ENCODE measurements around the gene PIP4P1. TPM values are rescaled to one million over a fixed set of nuclear protein-coding genes. Genes with fewer than 3 reads are reported as not detected.

The PIP4P1 gene
- total RNA-seq, 1 donor from 2014 or later = 33.7 TPM

DNA sequence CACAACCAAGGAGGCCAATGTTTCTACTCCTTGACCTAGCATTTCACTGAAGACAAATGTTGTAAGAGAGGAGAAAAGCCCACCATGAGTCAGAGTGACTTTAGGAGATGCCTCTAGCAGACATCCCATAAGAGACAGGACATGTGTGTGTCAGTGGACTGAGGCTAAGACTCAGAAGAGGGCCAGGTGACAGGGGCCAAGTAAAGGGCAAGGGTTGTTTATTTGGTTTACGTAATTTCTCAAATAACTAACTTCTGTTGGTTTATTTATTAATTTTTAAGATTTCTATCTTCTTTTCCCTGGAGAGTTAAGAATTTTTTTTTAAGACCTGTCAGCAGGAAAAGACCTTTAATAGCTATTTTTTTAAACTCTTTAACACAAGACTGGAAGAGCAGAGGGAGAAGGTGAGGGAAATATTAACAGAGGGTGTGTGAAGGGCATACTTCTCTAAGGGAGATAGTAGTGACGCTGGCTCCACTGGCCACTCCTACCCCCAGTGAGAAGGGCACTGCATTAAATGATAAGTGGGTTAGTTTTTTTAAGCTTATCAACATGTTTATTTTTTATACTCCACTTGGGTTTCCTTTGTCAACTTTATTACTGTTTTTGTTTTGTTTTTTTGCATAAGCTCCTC, 11.4 kb upstream of the PIP4P1 start:
- H3K36me3 Mint-ChIP-seq = peaks cover 14% of the 10 kb centered on the region
- H3K27ac Mint-ChIP-seq = no peak overlapping the region
- H3K4me1 Mint-ChIP-seq = peaks cover 16% of the 10 kb centered on the region
- H3K9me3 Mint-ChIP-seq = no peaks in the 10 kb centered on the region
- no peak for DNase-seq (ENCODE audit: low spot score in 2 of 2, unreplicated experiment in 2 of 2)
- TF ChIP-seq, protein P1, sequence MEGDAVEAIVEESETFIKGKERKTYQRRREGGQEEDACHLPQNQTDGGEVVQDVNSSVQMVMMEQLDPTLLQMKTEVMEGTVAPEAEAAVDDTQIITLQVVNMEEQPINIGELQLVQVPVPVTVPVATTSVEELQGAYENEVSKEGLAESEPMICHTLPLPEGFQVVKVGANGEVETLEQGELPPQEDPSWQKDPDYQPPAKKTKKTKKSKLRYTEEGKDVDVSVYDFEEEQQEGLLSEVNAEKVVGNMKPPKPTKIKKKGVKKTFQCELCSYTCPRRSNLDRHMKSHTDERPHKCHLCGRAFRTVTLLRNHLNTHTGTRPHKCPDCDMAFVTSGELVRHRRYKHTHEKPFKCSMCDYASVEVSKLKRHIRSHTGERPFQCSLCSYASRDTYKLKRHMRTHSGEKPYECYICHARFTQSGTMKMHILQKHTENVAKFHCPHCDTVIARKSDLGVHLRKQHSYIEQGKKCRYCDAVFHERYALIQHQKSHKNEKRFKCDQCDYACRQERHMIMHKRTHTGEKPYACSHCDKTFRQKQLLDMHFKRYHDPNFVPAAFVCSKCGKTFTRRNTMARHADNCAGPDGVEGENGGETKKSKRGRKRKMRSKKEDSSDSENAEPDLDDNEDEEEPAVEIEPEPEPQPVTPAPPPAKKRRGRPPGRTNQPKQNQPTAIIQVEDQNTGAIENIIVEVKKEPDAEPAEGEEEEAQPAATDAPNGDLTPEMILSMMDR (IDR thresholded peaks at IDR 0.05; ENCODE audit: unreplicated experiment) = no peak
- no peaks in the 10 kb centered on the region for H3K27me3 Mint-ChIP-seq (ENCODE audit: low read depth)
- H3K4me3 Mint-ChIP-seq = no peak overlapping the region

DNA sequence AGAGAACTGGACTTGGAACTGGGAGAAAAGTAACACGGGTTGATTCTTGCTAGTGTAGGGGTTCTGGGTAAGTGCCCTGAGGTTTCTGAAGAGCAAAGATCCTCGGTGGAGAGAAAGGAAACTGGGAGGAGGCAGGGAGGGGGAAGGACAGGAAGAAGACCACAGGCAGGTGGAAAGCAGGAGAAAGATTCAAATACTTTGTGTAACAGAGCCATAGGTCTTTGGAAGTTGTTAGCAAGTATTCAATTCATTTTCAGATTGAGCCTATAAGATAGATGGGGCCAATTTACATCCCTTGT, 9.3 kb upstream of the PIP4P1 start:
- no peak for DNase-seq (ENCODE audit: low spot score in 2 of 2, unreplicated experiment in 2 of 2)
- Mint-ChIP-seq H3K4me1 (peaks cover 16% of the 10 kb centered on the region), H3K4me3 (peak overlapping the region; percentile 91), H3K27ac (no peak overlapping the region), H3K27me3 (ENCODE audit: low read depth) (no peaks in the 10 kb centered on the region), H3K36me3 (peaks cover 9% of the 10 kb centered on the region), H3K9me3 (no peaks in the 10 kb centered on the region)
- TF ChIP-seq, protein P1 (IDR thresholded peaks at IDR 0.05; ENCODE audit: unreplicated experiment) = no peak

GRCh38 chr14:20469890-20470602, 8.8 kb upstream of the PIP4P1 start:
- TF ChIP-seq, protein P1 (IDR thresholded peaks at IDR 0.05; ENCODE audit: unreplicated experiment) = no peak
- DNase-seq (ENCODE audit: low spot score in 2 of 2, unreplicated experiment in 2 of 2) = no peak
- Mint-ChIP-seq H3K4me1 (peaks cover 16% of the 10 kb centered on the region), H3K27me3 (ENCODE audit: low read depth) (no peaks in the 10 kb centered on the region), H3K36me3 (peaks cover 6% of the 10 kb centered on the region), H3K4me3 (peak overlapping the region; percentile 91), H3K9me3 (no peaks in the 10 kb centered on the region), H3K27ac (peak overlapping the region; percentile 88)

GRCh38 chr14:20469242-20469889, 8.1 kb upstream of the PIP4P1 start, which contains the start of gene PNP:
Gene PNP, plus strand, starts transcription at chr14:20469406. Its CDS starts 119 bp downstream, at chr14:20469525.
- Mint-ChIP-seq H3K4me3 (peak within 1 kb of the TSS; percentile 91), H3K27ac (peak within 1 kb of the TSS; percentile 88), H3K4me1 (peaks cover 16% of the 10 kb centered on the region), H3K27me3 (ENCODE audit: low read depth) (peaks cover 4% of the 10 kb centered on the region), H3K36me3 (no peaks in the 10 kb centered on the region), H3K9me3 (no peaks in the 10 kb centered on the region)
- DNase-seq (ENCODE audit: low spot score in 2 of 2, unreplicated experiment in 2 of 2) = peak; percentile 46 to 74
- TF ChIP-seq, protein P1 (IDR thresholded peaks at IDR 0.05; ENCODE audit: unreplicated experiment) = no peak

DNA sequence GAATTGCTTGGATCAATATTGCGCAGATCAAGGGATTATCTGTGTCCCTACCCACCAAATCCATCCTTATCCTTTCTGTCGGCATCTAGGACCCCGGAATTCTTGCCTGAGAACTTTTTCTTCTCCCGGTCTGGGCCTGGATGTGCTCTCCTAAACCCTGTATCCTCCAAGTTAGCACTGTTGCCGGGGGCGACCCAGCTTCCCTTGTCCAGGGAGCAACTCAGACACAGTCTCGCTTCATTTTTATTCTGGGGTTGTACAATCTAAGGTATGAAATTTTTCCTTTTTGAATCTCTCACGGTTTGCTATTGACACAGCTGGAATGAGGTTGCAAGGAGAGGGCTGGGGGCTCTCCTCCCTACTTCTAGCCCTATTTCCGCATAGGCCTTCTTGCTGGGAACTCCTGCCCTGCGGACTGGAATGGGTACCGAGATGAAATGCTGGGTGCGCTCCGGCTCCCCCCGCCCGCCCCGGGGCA, 7.6 kb upstream of the PIP4P1 start:
- Mint-ChIP-seq H3K4me3 (peak overlapping the region; percentile 91), H3K27me3 (ENCODE audit: low read depth) (peaks cover 4% of the 10 kb centered on the region), H3K36me3 (no peaks in the 10 kb centered on the region), H3K4me1 (peaks cover 16% of the 10 kb centered on the region), H3K27ac (peak overlapping the region; percentile 88), H3K9me3 (no peaks in the 10 kb centered on the region)
- TF ChIP-seq, protein P1 (IDR thresholded peaks at IDR 0.05; ENCODE audit: unreplicated experiment) = no peak
- DNase-seq (ENCODE audit: low spot score in 2 of 2, unreplicated experiment in 2 of 2) = no peak

Data from mesothelial cell of epicardium (in vitro differentiated cells).